ENCODE measurements around the gene FOXK2. TPM values are rescaled to one million over a fixed set of nuclear protein-coding genes. Genes with fewer than 3 reads are reported as not detected.

The FOXK2 gene
- total RNA-seq, 1 experiment from 2014 or later, result 57.7 TPM

GRCh38 chr17:82524540-82524939 is 5.0 kb downstream of the FOXK2 start:
- Mint-ChIP-seq H3K9me3 (no peaks in the 10 kb centered on the region), H3K36me3 (peaks cover 7% of the 10 kb centered on the region), H3K4me3 (no peak overlapping the region), H3K27ac (peak overlapping the region; percentile 80), H3K27me3 (ENCODE audit: low read depth) (no peaks in the 10 kb centered on the region), H3K4me1 (peaks cover 41% of the 10 kb centered on the region)
- DNase-seq (ENCODE audit: low spot score) (no peak), ATAC-seq (no peak)
- ChIA-PET CTCF (no interaction called here), POLR2A (no interaction called here)
- TF ChIP-seq ZNF219 (CRISPR knock-in tag; IDR thresholded peaks at IDR 0.05; ENCODE audit: borderline replicate concordance) (no peak), ZNF232 (CRISPR knock-in tag; IDR thresholded peaks at IDR 0.05) (no peak), GABPB1 (CRISPR knock-in tag; IDR thresholded peaks at IDR 0.05) (no peak), ZNF317 (CRISPR knock-in tag; IDR thresholded peaks at IDR 0.05; ENCODE audit: borderline replicate concordance, low read depth) (no peak), ZNF138 (CRISPR knock-in tag; conservative IDR thresholded peaks at IDR 0.05) (no peak), ZNF671 (CRISPR knock-in tag; IDR thresholded peaks at IDR 0.05) (no peak), ZNF416 (CRISPR knock-in tag; IDR thresholded peaks at IDR 0.05) (no peak), NFATC4 (CRISPR knock-in tag; IDR thresholded peaks at IDR 0.05) (no peak), CDX4 (CRISPR knock-in tag; IDR thresholded peaks at IDR 0.05; ENCODE audit: borderline replicate concordance) (no peak), ZBTB21 (CRISPR knock-in tag; IDR thresholded peaks at IDR 0.05; ENCODE audit: borderline replicate concordance) (no peak), ZNF396 (CRISPR knock-in tag; IDR thresholded peaks at IDR 0.05; ENCODE audit: borderline replicate concordance) (no peak)
- TF ChIP-seq, protein P1, sequence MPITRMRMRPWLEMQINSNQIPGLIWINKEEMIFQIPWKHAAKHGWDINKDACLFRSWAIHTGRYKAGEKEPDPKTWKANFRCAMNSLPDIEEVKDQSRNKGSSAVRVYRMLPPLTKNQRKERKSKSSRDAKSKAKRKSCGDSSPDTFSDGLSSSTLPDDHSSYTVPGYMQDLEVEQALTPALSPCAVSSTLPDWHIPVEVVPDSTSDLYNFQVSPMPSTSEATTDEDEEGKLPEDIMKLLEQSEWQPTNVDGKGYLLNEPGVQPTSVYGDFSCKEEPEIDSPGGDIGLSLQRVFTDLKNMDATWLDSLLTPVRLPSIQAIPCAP (CRISPR knock-in tag; IDR thresholded peaks at IDR 0.05), result no peak

DNA sequence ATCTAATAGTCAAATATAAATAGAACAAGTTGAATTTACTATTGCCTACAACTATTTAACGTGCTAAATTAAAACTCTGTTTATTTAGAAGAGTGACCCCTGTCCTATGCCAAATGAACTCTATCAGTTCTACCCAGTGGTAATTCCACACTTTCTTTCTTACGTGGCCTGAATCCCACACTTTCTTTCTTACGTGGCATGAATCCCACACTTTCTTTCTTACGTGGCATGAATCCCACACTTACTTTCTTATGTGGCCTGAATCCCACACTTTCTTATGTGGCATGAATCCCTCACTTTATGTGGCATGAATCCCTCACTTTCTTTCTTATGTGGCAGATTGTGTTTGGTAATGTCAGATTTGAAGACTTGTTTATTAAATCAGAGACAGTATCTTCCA is 6.2 kb downstream of the FOXK2 start:
- H3K4me3 Mint-ChIP-seq, result no peak overlapping the region
- TF ChIP-seq ATF1 (CRISPR knock-in tag; IDR thresholded peaks at IDR 0.05) (no peak), CREB1 (CRISPR knock-in tag; IDR thresholded peaks at IDR 0.05) (no peak), ATF6 (CRISPR knock-in tag; IDR thresholded peaks at IDR 0.05) (no peak), ZSCAN18 (CRISPR knock-in tag; IDR thresholded peaks at IDR 0.05) (no peak), STAT6 (CRISPR knock-in tag; conservative IDR thresholded peaks at IDR 0.05; ENCODE audit: low read depth) (no peak), HMGA2 (CRISPR knock-in tag; IDR thresholded peaks at IDR 0.05) (no peak), IRF2 (CRISPR knock-in tag; IDR thresholded peaks at IDR 0.05; ENCODE audit: borderline replicate concordance, low read depth) (no peak)
- TF ChIP-seq, protein P2, sequence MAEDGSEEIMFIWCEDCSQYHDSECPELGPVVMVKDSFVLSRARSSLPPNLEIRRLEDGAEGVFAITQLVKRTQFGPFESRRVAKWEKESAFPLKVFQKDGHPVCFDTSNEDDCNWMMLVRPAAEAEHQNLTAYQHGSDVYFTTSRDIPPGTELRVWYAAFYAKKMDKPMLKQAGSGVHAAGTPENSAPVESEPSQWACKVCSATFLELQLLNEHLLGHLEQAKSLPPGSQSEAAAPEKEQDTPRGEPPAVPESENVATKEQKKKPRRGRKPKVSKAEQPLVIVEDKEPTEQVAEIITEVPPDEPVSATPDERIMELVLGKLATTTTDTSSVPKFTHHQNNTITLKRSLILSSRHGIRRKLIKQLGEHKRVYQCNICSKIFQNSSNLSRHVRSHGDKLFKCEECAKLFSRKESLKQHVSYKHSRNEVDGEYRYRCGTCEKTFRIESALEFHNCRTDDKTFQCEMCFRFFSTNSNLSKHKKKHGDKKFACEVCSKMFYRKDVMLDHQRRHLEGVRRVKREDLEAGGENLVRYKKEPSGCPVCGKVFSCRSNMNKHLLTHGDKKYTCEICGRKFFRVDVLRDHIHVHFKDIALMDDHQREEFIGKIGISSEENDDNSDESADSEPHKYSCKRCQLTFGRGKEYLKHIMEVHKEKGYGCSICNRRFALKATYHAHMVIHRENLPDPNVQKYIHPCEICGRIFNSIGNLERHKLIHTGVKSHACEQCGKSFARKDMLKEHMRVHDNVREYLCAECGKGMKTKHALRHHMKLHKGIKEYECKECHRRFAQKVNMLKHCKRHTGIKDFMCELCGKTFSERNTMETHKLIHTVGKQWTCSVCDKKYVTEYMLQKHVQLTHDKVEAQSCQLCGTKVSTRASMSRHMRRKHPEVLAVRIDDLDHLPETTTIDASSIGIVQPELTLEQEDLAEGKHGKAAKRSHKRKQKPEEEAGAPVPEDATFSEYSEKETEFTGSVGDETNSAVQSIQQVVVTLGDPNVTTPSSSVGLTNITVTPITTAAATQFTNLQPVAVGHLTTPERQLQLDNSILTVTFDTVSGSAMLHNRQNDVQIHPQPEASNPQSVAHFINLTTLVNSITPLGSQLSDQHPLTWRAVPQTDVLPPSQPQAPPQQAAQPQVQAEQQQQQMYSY (CRISPR knock-in tag; IDR thresholded peaks at IDR 0.05), result no peak
- no peaks in the 10 kb centered on the region for H3K9me3 Mint-ChIP-seq
- POLR2A ChIA-PET, result no interaction called here
- no peaks in the 10 kb centered on the region for H3K27me3 Mint-ChIP-seq (ENCODE audit: low read depth)
- DNase-seq (ENCODE audit: low spot score) (no peak), ATAC-seq (no peak)
- H3K4me1 Mint-ChIP-seq, result peaks cover 44% of the 10 kb centered on the region
- CTCF ChIA-PET, result interaction anchor here (1.6 to 1.7 kb wide), 2 partner anchors 17 to 101 kb away, joined by 4 to 5 read pairs; no protein-coding TSS in a partner anchor
- H3K36me3 Mint-ChIP-seq, result peaks cover 4% of the 10 kb centered on the region
- H3K27ac Mint-ChIP-seq, result peak overlapping the region; percentile 69; the same call in 1 of the 2 replicates

All from WTC11 (cell line).